Right lobe of liver (tissue), 6 donors: ENCODE results near the gene SFT2D1. TPM values are rescaled to one million over a fixed set of nuclear protein-coding genes. Genes with fewer than 3 reads are reported as not detected.
A peak's percentile ranks its signal among the peaks of the same experiment; 100 is the strongest.
"Not testable (repeated sequence)": the region's sequence is repeated elsewhere in the genome, so short reads cannot be mapped to it uniquely, and the experiment has no call there.

Source experiments
- ATAC-seq, 4 donors: fragments of 200-7000 bp; cut with Tn5 transposase; one replicate each; pipeline ENCODE4 v1.9.1; 2020; ENCODE audit warnings: mild to moderate bottlenecking in 4 of 4, moderate library complexity in 4 of 4
- DNase-seq, 3 donors: peaks; one replicate each; pipeline ENCODE4 v3.0.0-alpha.2; 2020
- H3K27ac ChIP-seq, 3 donors: fragments of 200-600 bp; one replicate each; pipeline ENCODE4 v1.8.0; 2022
- H3K27me3 ChIP-seq, 2 donors: fragments of 200-600 bp; one replicate each; pipeline ENCODE4 v1.8.0; 2022
- H3K36me3 ChIP-seq, 4 donors: fragments of 200-600 bp; sonication (generic) in 1 of 4; one replicate each; pipeline versions ENCODE4 v1.5.1 to v1.8.0; 2017 to 2022; ENCODE audit warnings: control low read depth in 1 of 4
- H3K4me1 ChIP-seq, 4 donors: fragments of 200-600 bp; sonication (generic) in 1 of 4; one replicate each; pipeline versions ENCODE4 v1.5.1 to v1.8.0; 2017 to 2022; ENCODE audit warnings: control low read depth in 1 of 4
- H3K4me3 ChIP-seq, 3 donors: fragments of 200-600 bp; one replicate each; pipeline ENCODE4 v1.8.0; 2022
- H3K9me3 ChIP-seq, 4 donors: fragments of 200-600 bp; sonication (generic) in 1 of 4; one replicate each; pipeline versions ENCODE4 v1.5.1 to v1.8.0; 2017 to 2022; ENCODE audit warnings: control low read depth in 1 of 4
- CTCF ChIP-seq, 4 donors: fragments of 200-600 bp in 3 of 4; fragments of 450-650 bp in 1 of 4; IDR thresholded peaks; one replicate each; pipeline versions ENCODE4 v1.5.1 to v1.8.0; 2016 to 2022; ENCODE audit warnings: antibody characterized with exemption in 4 of 4, mild to moderate bottlenecking in 2 of 4
- POLR2A ChIP-seq: fragments of 450-650 bp; IDR thresholded peaks from one replicate; pipeline ENCODE4 v1.6.1; 2017; ENCODE audit warnings: antibody characterized with exemption, mild to moderate bottlenecking
- WGBS: methylation state at CpG from one replicate; pipeline ENCODE4 v1.1.6; 2018; ENCODE audit warnings: low coverage, low lambda C conversion rate; ENCODE audit not compliant: insufficient coverage; ENCODE audit errors: missing lambda C conversion rate; 5-methylcytosine and 5-hydroxymethylcytosine counted together
- intact Hi-C, 2 donors: fragments of 100-400 bp; cut with DNase I; formaldehyde crosslinking; loops; one replicate each; pipeline versions ENCODE4 v1.11.2 to v1.14.1; 2022
- total RNA-seq, 6 experiments: library from RNA; depleted of rRNA in 2 of 6; stranded (reverse); fragments of >200 nt in 2 of 6; fragmentation: NEBNext Ultra II Directional in 3 of 6; extraction: Animal tissue kit (Norgen Biotek cat#: 25700) in 3 of 6; gene quantifications; one replicate each; pipeline versions ENCODE4 v1.1.0 to v1.2.4, GENCODE V29; 2016 to 2023
- donor health status: DM: no; HTN: yes; CAD: no.
- donor health status: DM: no; HTN: no; CAD: no.
- donor health status: DM: no; HTN: no; CAD: no.
- donor health status: DM: no; HTN: yes; CAD: no.
- donor health status: DM: no; HTN: yes; CAD: no.

SFT2D1 gene
- total RNA-seq, 6 experiments from 2014 or later = 6.7 to 14.0 (median 12.8) TPM

- Histone ChIP-seq H3K4me1 (peaks cover 0 to 38% (median 15%) of the 10 kb centered on the region in 4 donors), H3K4me3 (no peak overlapping the region), H3K27ac (peak overlapping the region in 1 of 3 donors; percentile 0), H3K27me3 (no peaks in the 10 kb centered on the region), H3K9me3 (no peaks in the 10 kb centered on the region), H3K36me3 (peaks cover 0 to 46% (median 15%) of the 10 kb centered on the region in 4 donors)
- ATAC-seq (peak in 3 of 4 donors; percentile 8 to 42 (median 14)), DNase-seq (no peak)
- no peak for TF ChIP-seq POLR2A
- TF ChIP-seq CTCF (IDR thresholded peaks at IDR 0.05) = no peak
- intact Hi-C loops = no loop called here
- 51% methylated on average over 6 of the region's 6 CpGs for WGBS
These were observed 23.5 kb upstream of the SFT2D1 start for GRCh38 chr6:166365806-166366205.

GRCh38 chr6:166365221-166365620 is 22.9 kb upstream of the SFT2D1 start:
- no peak overlapping the region for H3K27ac ChIP-seq
- H3K4me1 ChIP-seq = peaks cover 0 to 44% (median 18%) of the 10 kb centered on the region in 4 donors
- DNase-seq = no peak
- H3K4me3 ChIP-seq = no peak overlapping the region
- peaks cover 0 to 46% (median 15%) of the 10 kb centered on the region in 4 donors for H3K36me3 ChIP-seq
- WGBS = 43% methylated on average over 2 of the region's 2 CpGs
- intact Hi-C loops = no loop called here
- H3K9me3 ChIP-seq = no peaks in the 10 kb centered on the region
- no peak for TF ChIP-seq POLR2A
- H3K27me3 ChIP-seq = no peaks in the 10 kb centered on the region
- no peak for ATAC-seq

GRCh38 chr6:166364456-166364855 is 22.1 kb upstream of the SFT2D1 start:
- H3K4me3 ChIP-seq = no peak overlapping the region
- peaks cover 0 to 40% (median 15%) of the 10 kb centered on the region in 4 donors for H3K36me3 ChIP-seq
- no peak overlapping the region for H3K27ac ChIP-seq
- TF ChIP-seq POLR2A = no peak
- no peak for TF ChIP-seq CTCF (IDR thresholded peaks at IDR 0.05)
- intact Hi-C loops = no loop called here
- ATAC-seq (no peak), DNase-seq (no peak)
- 85% methylated on average over 7 of the region's 7 CpGs for WGBS
- H3K9me3 ChIP-seq = no peaks in the 10 kb centered on the region
- peaks cover 0 to 49% (median 19%) of the 10 kb centered on the region in 4 donors for H3K4me1 ChIP-seq
- no peaks in the 10 kb centered on the region for H3K27me3 ChIP-seq

- ATAC-seq, intact Hi-C loops: not testable (repeated sequence)
These were observed 20.1 kb upstream of the SFT2D1 start for GRCh38 chr6:166362427-166362826.

GRCh38 chr6:166361077-166361429 is 18.7 kb upstream of the SFT2D1 start:
- peak; percentile 87 to 97 (median 90) for ATAC-seq
- intact Hi-C loops = no loop called here
- 25% methylated on average over 1 of the region's 3 CpGs for WGBS

More at GRCh38 chr6:166362427-166362826, 20.1 kb upstream of the SFT2D1 start:
- H3K27me3 ChIP-seq, H3K4me3 ChIP-seq, H3K9me3 ChIP-seq, DNase-seq: not testable (repeated sequence)
- WGBS = 100% methylated on average over 2 of the region's 4 CpGs
- Histone ChIP-seq H3K27ac (peak overlapping the region in 1 of 3 donors; percentile 52), H3K4me1 (peaks cover 0 to 44% (median 17%) of the 10 kb centered on the region in 4 donors), H3K36me3 (peaks cover 0 to 38% (median 15%) of the 10 kb centered on the region in 4 donors)

More at GRCh38 chr6:166361077-166361429, 18.7 kb upstream of the SFT2D1 start:
- Histone ChIP-seq H3K36me3 (peaks cover 0 to 27% (median 13%) of the 10 kb centered on the region in 4 donors), H3K27me3 (no peaks in the 10 kb centered on the region), H3K4me1 (peaks cover 0 to 32% (median 12%) of the 10 kb centered on the region in 4 donors), H3K9me3 (no peaks in the 10 kb centered on the region), H3K4me3 (no peak overlapping the region), H3K27ac (peak overlapping the region; percentile 47 to 71 (median 67))
- DNase-seq = peak; percentile 83 to 92 (median 90)
- TF ChIP-seq POLR2A (peak; percentile 38), CTCF (IDR thresholded peaks at IDR 0.05) (no peak)
